GM19463 (cell line): ENCODE data around the gene KLHL22.
"Not testable (repeated sequence)": the region's sequence is repeated elsewhere in the genome, so short reads cannot be mapped to it uniquely, and the experiment has no call there.

Experiments
- ATAC-seq: cut with Tn5 transposase; IDR thresholded peaks from one replicate; pipeline ENCODE4 v1.9.1; 2021; ENCODE audit warnings: mild to moderate bottlenecking, moderate library complexity; ENCODE audit not compliant: unreplicated experiment

The KLHL22 gene

DNA sequence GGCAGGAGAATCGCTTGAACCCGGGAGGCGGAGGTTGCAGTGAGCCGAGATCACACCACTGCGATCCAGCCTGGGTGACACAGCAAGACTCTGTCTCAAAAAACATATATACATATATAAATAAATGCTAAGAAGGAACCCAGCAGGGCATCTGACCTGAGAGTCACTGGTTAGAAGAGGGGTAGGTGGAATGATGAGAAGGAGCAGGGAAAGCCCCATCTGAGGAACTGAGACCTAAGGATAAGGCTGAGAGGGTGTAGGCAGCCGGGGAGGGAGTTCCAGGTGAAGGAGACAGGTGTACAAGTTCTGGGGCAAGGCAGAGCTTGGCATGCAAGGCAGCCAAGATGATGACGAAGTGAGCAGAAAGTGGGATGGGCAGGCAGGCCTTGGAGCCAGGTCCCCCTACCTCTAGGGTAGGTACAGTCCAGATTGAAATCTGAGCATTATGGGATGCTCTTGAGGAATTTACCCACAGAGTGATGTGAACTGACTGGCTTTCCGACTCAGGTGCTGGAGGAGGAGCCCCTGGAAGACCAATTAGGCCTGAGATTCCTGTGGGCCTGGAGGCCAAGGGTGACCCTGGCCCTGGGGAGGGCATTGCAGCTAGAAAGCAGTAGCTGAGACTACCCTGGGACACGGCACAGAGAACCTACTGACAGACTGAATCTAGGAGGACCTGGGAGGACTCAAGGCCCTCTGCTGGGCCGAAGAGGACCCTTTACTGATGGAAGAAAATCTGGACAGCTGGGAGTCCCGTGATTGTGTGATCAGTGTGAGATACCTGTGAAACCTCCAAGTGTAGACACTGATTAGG lies 22.8 kb downstream of the KLHL22 start:
- ATAC-seq: no peak

DNA sequence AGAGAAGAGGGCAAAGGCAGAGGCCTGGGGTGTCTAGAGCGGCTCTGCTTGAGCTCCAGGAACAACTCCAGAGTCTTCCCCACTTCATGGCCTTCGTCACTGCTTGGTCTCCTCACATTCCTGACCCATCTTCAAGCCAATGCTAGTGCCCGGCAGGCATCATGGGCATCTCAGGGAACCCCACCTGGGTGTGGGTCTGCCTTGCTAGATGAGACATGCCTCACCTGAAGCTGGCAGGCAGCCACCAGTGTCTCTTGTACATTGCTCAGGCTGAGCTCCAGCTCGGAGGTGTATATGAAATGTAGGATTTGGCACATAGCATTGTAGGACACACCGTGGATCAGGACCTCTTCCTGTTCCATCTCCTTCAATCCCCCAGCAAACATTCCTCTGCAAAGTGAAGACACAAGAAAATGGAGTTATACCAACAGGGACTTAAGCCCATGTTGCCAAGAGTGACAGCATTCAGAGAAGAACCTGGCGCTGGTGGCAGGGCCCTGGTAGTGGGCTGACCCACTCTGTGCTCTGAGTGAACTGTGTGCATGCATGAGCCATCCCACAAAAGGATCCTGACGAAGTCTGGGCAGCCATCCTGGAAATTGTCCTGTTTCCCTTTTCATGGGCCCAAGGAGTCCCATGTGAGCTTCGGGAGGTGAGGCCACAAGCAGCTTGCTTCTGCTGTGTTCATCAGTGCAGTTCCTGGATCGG lies 24.3 kb downstream of the KLHL22 start:
- no peak for ATAC-seq

DNA sequence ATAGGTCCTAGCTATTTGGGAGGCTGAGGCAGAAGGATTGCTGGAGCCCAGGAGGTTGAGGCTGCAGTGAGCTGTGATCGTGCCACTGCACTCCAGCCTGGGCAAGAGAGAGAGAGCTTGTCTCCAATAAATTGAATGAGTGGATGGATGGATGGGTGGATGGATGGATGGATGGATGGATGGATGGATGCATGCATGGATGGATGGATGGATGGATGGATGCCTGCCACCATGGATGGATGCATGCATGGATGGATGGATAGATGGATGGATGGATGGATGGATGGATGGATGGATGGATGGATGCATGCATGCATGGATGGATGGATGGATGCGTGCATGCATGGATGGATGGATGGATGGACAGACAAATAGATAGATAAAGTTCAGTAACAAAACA lies 25.1 kb downstream of the KLHL22 start:
- ATAC-seq: not testable (repeated sequence)

DNA sequence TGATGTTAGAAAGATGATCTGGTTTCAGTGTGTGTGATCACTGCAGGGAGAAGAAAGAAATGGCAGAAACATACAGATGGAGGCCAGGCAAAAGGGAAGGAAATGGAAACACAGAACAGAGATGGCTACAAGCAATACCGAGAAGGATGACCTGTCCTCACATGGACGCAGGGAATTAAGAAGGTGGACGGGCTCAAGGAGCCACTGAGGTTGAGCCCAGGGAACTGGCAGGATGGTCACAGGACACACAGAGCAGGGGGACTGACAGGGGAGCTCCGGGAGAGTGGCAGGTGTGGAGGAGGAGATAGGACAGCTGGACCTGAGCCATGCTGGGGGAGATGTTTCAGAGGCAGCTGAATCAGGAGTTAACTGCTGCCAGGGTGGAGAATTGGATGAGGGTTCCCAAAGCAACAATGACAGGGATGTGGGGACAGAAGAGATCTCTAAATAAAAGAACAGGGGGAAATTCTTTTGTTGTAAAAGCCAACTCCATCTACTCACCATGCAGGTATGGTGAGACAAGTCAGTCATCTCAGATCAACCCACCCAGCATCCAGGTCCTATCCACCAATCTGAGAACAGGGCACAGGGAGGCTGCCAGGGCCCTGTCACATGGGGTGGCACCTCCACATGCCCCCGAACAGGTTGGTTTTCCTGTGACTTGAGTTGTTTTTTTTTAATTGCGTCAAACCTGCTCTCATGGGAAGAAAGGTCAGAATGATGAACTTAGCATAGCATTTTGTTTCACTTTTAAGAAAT lies 26.3 kb downstream of the KLHL22 start:
- ATAC-seq: no peak

DNA sequence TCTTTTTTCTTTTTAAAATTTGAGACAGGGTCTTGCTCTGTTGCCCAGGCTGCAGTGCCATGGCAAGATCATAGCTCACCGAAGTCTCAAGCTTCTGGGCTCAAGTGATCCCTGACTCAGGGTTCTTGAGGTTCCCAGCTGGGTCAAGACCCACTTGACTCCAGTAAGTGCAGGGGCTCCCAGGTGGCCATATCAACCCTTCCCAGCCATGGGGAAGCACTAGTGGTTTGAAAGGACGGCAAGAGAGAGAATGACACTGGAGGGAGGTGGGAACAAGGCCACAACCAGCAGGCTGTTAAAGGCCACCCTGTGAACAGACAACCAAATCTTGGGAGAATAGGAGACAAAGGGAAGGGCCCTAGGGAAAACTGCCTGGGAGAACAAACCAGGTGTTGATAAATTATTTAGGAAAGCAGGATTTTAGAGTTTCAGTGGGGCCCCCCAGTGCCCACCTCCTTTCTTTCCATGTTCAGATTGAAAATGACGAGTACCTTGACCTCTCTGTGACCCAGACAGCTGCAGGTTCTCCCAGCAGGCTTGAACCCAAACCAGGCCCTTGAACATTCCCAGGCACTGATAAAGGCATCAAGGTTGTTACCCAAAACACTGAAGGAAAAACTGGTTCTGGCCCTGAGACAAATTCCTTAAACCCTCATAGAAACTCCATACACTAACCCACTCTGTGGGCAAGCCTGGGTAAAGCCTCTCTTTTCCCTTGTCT lies 28.8 kb downstream of the KLHL22 start:
- ATAC-seq: no peak

DNA sequence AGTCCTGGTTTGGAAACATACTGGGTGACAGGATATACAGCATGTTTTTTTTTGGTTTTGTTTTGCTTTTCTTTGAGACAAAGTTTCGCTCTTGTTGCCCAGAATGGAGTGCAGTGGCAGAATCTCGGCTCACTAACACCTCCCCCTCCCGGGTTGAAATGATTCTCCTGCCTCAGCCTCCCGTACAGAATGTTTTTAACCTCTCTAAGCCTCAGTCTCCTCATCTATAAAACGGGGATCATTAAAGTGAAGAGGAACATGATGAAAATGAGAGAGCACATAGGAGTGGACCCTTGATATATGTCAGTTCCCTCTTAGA lies 29.9 kb downstream of the KLHL22 start:
- ATAC-seq: no peak

DNA sequence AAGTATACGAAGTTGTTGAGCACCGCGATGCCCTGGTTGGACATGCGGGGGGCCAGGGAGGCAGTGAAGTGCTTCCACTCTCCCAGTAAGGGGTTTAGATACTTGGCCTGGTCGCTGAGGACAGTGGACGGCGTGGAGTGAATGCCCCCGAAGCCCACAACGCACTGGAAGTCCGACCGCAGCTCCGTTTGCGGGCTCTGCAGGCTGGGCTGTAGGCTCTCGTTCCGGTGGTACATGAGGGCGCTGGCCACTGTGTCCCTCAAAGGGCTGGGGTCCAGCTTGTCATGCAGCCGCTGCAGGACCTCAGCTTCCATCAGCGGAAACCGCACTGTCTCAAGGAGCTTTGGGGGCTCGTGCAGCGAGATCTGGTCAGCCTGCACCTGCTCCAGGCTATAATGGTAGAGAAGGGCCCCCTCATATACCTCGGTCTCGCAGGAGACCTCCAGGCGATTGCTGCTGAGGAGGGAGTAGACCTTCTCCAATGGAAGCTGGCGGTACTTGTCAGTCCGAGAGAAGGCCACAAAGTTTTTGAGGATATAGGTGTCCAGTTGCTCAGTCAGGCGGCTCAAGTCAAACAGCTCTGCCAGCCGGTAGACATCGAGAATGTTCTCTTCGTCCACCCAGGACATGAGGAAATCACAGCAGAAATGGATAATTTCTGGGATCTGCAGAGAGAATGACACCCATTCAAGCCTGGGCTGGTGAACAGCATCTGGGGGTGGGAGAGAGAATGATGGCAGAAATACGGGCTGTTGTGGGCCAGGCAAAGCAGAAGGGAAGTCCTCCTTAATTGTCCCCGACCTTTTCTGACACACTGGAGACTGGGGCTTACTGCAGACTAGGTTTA lies 30.5 kb downstream of the KLHL22 start:
- ATAC-seq: no peak

DNA sequence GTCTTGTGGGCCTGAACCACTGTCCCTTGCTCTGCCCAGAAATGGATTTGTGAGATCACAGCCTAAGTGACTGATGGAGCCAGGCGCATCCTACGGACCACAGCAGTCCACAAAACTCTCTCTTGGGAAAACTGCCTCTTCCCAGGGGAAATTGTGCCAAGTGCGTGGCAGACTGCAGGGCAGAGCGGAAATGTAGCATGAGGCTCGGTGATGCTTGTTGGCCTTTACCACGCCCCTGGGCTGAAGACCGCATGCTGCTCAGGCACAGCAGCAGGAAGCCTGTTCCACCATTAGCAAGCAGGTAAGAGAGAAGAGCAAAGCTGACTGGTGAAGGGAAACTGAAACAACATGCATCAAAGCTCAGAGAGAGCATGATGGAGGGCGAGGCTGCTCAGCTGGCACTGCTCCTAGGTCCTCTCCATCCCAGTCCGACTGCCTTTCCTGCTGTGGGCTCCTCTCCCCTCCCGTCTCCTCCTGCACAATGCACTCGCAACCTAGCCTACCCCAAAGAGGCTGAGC lies 31.4 kb downstream of the KLHL22 start:
- no peak for ATAC-seq

DNA sequence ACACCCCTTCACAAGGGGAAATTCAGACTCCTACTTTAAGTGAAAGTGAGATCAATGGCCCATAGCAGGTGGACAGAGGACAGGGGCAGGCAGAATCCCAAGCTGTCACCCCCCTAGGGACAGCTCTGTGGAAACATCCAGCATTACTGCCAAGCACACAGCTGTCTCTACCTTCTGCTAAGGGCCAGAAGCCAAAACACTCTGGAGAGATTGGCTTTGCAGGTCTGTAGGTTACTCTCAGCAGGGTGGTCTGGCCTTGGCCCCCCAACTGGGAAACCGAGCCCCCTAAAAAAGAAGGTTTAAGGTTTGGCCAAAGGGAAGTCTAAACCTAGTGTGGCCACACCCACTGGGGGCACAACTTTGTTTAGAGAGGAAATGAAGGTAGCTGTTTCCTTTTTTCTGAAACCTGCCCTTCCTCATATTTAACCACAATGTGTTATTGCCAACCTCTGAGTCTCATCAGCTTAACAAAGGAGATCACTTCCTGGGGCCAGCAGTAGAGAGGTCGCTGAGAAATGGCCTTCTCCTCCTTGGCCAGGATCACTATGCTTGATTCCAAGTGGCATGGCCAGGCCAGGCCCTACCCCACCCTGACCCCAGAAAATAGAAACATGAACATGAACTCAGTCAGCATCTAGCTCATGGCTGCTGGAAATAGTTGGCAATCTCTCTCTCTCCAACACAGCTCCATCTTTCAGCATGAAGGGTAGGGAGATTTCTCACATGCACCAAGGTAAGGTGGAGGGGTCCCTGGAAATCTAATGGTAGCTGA lies 32.1 kb downstream of the KLHL22 start:
- no peak for ATAC-seq

DNA sequence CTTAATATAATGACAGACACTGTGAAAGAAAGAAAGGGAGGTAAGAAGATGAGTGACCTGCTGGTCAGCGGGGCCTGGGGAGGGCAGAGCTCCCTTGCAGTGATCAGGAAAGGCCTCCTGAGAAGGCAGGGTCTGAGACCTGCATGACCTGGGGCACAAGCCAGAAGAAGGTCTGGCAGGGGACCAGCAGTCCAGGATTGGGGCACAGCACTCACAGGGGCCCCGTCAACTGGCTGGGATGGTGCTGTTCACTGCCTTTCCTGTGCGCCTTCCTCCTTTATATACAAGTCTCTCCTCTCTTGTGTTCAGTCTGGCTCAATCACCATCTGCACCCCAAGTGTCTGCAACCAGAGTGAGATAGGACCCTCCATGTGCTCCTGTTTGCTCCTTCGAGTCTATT lies 35.7 kb downstream of the KLHL22 start:
- ATAC-seq: no peak

DNA sequence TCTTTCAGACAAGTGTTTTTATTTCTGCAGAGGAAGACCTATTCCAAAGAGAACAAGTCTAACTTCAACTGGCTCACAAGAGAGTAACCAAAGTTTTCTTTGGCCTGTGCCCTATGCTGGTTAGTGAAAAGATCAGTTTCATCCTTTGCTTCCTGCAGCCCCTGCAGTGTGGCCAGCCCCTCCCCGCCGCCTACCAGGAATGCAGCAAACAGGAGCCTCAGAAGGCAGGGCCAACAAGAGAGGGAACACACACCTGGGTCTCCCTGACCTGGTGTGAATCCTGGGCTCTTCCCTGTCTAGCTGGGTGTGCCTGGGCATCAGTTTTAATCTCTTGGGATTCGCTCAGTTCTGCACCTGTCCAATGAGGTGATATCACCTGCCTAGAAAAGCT lies 36.4 kb downstream of the KLHL22 start:
- ATAC-seq: no peak

DNA sequence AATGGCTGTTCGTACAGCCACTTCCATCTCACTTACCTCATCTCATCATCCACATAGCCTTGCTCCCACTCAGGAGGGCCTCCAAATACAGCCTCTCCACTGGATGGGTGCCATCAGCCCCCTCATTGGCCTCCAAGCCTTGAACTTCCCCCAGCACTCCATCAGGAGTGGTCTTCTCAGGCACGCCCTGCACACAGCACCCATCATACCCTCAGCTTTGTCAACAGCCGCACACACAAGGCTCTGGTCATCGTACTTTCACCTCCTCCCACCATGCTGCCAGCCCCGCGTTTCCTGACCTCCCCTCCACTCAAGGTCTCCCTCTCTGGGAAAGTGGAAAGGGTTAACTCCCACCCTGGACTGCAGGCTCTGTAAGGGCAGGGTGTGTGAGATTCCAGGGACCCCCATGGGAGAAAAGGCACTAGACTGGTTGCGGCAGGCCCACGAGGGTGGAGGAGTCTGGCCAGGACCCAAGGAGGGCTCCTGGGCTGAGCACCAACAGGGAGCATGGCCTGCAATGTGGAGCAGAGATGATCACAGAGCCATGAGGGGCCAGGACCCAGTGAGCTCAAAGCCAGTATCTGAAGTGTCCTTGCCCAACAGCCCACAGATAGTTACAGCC lies 37.0 kb downstream of the KLHL22 start:
- ATAC-seq: no peak

DNA sequence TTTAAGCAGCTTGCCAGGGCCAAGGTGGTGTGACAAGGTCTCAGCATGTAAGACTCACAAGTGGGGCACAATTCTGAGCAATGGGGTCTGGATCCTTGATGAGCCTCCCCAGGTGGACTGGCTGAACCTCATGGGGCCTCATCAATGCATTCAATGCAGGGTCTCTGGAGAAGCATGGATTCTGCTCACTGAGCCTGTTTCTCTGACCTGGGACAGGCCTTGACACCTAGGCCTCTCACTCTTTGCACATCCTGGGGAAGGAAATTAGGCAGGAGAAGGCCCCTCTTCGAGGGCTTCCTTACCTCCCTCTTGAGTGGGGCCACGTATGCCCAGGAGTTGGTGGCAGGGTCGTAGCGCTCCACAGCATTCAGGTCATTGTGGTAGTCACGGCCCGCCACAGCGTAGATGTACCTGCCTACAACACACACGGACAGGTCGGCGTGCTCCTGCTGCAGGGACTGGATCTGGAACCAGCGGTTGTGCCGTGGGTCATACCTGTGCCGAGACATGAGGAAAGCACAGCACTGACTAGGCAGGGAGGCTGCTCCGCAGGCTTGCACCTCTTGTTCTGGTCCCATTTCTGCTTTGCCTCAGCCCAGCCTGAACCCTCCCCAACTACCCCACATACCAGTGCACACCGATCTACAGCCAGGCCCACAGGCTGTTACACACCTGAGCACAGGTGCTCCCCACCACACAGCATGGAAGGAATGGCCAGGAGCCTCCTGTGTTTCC lies 37.9 kb downstream of the KLHL22 start:
- no peak for ATAC-seq

DNA sequence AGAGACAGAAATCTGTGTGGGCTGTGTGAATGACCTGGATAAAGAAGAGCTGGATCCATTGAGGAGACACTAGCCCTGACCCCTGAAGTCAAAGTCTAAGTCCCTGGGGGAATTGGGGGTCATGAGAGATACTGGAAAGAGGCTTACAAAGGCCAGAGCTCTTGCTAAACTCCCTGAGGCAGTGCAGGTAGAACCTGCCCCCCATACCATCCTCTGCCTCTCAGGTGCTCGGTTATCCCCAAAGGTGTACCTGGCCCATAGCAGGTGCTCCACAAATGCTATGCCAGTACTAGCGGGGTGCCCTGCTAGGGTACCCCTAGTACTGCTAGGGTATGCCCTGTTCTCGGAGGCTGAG lies 38.9 kb downstream of the KLHL22 start:
- no peak for ATAC-seq

DNA sequence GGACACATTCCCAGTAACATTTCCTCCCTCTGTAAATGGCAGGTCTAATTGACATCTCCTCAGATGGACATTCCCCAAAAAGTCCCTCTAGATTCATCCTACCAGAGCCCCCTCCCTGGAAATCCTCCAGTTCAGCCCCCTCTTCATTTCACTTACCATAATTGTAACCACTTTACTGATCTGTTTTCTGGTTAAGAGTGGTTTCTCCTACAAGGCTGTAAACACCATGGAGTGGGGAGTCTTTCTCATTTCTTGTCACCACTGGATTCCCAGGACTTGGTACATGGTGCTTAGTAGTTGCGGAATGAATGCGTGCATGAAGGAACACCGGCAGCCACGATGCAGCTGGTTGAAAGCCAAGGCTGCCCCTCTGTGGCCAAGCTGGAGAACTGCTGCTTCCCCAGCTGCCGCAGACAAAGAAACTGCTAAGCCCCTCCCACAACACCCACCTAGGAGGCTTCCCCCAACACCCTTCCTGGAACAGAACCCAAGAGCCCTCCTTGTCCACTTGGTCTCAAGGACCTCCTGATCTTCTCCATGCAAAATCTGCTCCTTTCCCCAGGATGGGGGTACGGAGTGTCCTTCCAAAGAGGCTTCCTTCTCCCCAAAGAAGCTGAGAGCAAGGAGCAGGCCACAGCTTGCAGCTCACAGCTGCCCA lies 39.4 kb downstream of the KLHL22 start:
- ATAC-seq: no peak

DNA sequence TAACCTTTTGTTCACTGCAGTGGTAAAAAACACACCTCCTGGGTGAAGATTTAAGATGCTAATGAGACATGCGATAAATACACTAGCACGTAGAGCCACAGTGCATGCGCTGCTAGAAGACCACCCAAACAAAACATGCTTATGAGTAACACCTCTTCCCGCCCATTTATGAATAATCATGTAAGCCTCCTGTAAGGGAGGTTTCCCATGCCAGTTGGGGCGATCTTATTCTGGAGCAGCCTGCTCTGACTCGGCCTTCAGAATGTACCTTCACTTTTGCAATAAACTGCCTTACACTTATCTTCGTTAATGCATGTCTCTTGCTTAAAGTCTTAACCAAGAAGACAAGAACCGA lies 39.9 kb downstream of the KLHL22 start:
- no peak for ATAC-seq

DNA sequence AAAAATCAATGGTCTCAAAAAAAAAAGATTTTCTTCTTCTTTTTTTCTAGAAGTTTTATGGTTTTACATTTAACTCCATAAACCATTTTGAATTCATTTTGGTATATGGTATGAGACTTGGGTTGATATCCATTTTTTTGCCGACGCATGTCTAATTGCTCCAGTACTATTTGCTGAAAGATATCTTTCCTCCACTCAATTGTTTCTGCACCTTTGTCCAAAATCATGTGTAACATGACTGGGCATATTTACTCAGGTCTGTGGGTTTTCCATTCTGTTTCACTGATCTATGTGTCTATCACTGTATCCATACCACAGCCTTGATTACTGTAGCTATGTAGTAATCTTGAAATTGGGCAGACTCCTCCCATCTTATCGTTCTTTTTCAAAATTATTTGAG lies 42.4 kb downstream of the KLHL22 start:
- ATAC-seq: no peak

DNA sequence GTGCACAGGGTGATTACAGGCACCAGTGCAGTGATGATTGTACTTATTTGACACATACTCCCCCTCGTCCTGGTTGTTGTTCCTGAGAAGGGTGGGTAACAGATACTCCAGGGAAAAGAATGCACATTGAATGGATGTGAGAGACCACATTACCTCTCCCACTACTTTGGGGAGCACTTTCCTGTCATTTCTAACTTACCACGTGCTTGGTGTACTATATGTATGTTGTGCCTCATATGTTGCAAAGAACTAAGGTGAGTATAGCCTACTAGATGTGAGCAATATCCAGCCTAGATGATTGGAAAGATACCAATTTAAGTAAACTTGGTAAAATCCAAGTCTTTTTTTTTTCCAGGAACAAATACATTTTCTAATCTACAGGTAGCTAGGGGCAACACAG lies 43.7 kb downstream of the KLHL22 start:
- ATAC-seq: no peak
